Cardiac ventricle fibroblast (primary cell): ENCODE measurements around the gene CT45A10. TPM values are rescaled to one million over a fixed set of nuclear protein-coding genes. Genes with fewer than 3 reads are reported as not detected.

Experiments
- total RNA-seq: library from RNA; depleted of rRNA; stranded (reverse); fragments of >200 nt; gene quantifications from 2 replicates; pipeline ENCODE4 v1.2.3, GENCODE V29; 2015

Gene CT45A10
- total RNA-seq, result not detected in 2 replicates

GRCh38 chrX:135893294-135893817 lies at the start of gene CT45A10, which contains the start of gene SAGE1:
Gene CT45A10 (minus strand): TSS chrX:135893444. CDS start chrX:135885344, 8,100 bp downstream.
Gene SAGE1 (plus strand): TSS chrX:135893716. CDS start chrX:135896243, 2,527 bp downstream.

GRCh38 chrX:135871712-135872111 lies 21.5 kb downstream of the CT45A10 start, which contains the start of gene CT45A9:
Gene CT45A9 (minus strand): TSS chrX:135871812. CDS start chrX:135868061, 3,751 bp downstream.

GRCh38 chrX:135854438-135854837 lies 38.8 kb downstream of the CT45A10 start, which contains the start of gene CT45A8:
Gene CT45A8 (minus strand): TSS chrX:135854538. CDS start chrX:135850783, 3,755 bp downstream.

GRCh38 chrX:135837180-135837579 lies 56.1 kb downstream of the CT45A10 start, which contains the start of gene CT45A7:
Gene CT45A7 (minus strand): TSS chrX:135837280. CDS start chrX:135833533, 3,747 bp downstream.

Other genes with a start within 250 kb of the CT45A10 start
- not detected in 2 replicates for gene CT45A1, start 179.8 kb downstream of the CT45A10 start, total RNA-seq
- not detected in 2 replicates for gene CT45A3, start 125.3 kb downstream of the CT45A10 start, total RNA-seq
- not detected in 2 replicates for gene CT45A5, start 107.9 kb downstream of the CT45A10 start, total RNA-seq
- gene CT45A6, start 90.7 kb downstream of the CT45A10 start, total RNA-seq, result not detected in 2 replicates
- gene CT45A2, start 73.4 kb downstream of the CT45A10 start, total RNA-seq, result not detected in 2 replicates
- gene CT45A7, start 56.2 kb downstream of the CT45A10 start, total RNA-seq, result not detected in 2 replicates
- not detected in 2 replicates for gene CT45A8, start 38.9 kb downstream of the CT45A10 start, total RNA-seq
- gene CT45A9, start 21.6 kb downstream of the CT45A10 start, total RNA-seq, result not detected in 2 replicates
- gene SAGE1, start 272 bp upstream of the CT45A10 start, total RNA-seq, result not detected in 2 replicates
- gene MMGT1, start 80.5 kb upstream of the CT45A10 start, total RNA-seq, result 16.2 and 19.1 TPM in 2 replicates
- gene SLC9A6, start 92.0 kb upstream of the CT45A10 start, total RNA-seq, result 9.4 and 10.0 TPM in 2 replicates